Measurements from ENCODE around the gene YTHDF2. TPM values are rescaled to one million over a fixed set of nuclear protein-coding genes. Genes with fewer than 3 reads are reported as not detected.
"Not testable (repeated sequence)": the region's sequence is repeated elsewhere in the genome, so short reads cannot be mapped to it uniquely, and the experiment has no call there.

The YTHDF2 gene
- 10 to 100 TPM; 35.6 to 50.6 (median 47.0) TPM for total RNA-seq

DNA sequence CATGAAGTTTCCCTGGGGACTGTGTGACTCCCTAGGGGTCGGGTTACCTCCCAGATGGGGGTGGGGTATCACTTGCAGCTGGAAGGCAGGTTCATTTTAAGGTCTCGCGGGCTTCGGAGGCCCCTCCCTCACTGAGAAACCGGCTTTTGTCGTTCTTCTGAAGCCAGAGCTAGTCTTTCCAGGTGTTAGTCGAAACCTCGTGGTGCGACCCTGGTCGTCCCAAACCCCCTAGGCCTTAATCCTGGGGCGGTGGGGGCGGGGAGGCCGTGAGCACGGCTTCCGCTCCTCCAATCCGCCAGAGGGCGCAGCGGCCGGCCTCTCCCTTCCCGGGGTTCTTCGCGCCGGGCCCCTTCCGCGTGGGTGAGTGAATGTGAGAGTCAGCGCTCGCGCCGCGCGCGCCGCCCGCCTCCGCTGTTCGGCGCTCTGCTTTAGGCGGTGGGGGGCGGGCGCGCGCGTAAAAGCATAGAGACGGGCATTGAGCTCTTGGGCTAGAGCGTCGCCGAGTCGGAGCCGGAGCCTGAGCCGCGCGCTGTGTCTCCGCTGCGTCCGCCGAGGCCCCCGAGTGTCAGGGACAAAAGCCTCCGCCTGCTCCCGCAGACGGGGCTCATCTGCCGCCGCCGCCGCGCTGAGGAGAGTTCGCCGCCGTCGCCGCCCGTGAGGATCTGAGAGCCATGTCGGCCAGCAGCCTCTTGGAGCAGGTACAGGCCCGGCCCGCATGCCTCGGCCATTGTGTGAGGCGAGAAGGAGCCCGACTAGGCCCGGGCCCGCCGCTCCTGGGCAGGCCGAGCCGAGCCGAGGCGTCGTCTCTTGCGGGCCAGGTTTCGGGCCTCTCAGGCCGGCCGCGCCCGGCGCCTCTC lies at the start of gene YTHDF2:
Gene YTHDF2 (plus strand): TSS at position 491 of the 857 bp plus-strand sequence. CDS start 181 bp downstream, at position 672.
- in situ Hi-C loops (cut with MboI; ENCODE audit: low sequenced_read_pairs in 4 of 4), result loop anchor here in 1 of 4 donors (10.0 kb wide), 1 partner anchor 92 kb away; the partner anchor contains the start of genes RNU11 and TAF12
- intact Hi-C loops (cut with DNase I; ENCODE audit: low total_unique reads), result loop anchor here (1.0 to 5.0 kb wide), 5 partner anchors 68 to 446 kb away; partner anchors contain the start of genes GMEB1, TAF12 and TRNAU1AP
- ATAC-seq (peak; percentile 91 to 95), DNase-seq (peak; percentile 92 to 96)
- peak within 1 kb of the TSS; percentile 90 to 97 (median 96) for H3K27ac ChIP-seq
- H3K4me1 ChIP-seq, result peaks cover 35 to 42% of the 10 kb centered on the region in 2 donors
- H3K9me3 ChIP-seq, result no peaks in the 10 kb centered on the region
- H3K27me3 ChIP-seq, result no peaks in the 10 kb centered on the region
- peak; percentile 94 to 95 for TF ChIP-seq POLR2A (IDR thresholded peaks at IDR 0.05)
- TF ChIP-seq, protein P1, sequence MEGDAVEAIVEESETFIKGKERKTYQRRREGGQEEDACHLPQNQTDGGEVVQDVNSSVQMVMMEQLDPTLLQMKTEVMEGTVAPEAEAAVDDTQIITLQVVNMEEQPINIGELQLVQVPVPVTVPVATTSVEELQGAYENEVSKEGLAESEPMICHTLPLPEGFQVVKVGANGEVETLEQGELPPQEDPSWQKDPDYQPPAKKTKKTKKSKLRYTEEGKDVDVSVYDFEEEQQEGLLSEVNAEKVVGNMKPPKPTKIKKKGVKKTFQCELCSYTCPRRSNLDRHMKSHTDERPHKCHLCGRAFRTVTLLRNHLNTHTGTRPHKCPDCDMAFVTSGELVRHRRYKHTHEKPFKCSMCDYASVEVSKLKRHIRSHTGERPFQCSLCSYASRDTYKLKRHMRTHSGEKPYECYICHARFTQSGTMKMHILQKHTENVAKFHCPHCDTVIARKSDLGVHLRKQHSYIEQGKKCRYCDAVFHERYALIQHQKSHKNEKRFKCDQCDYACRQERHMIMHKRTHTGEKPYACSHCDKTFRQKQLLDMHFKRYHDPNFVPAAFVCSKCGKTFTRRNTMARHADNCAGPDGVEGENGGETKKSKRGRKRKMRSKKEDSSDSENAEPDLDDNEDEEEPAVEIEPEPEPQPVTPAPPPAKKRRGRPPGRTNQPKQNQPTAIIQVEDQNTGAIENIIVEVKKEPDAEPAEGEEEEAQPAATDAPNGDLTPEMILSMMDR (IDR thresholded peaks at IDR 0.05 in 4 of 5, conservative IDR thresholded peaks at IDR 0.05 in 1 of 5), result peak; percentile 95 to 97 (median 96)
- H3K4me3 ChIP-seq, result peak within 1 kb of the TSS; percentile 82 to 94 (median 90)
- H3K36me3 ChIP-seq, result peaks cover 0 to 33% of the 10 kb centered on the region in 2 donors

DNA sequence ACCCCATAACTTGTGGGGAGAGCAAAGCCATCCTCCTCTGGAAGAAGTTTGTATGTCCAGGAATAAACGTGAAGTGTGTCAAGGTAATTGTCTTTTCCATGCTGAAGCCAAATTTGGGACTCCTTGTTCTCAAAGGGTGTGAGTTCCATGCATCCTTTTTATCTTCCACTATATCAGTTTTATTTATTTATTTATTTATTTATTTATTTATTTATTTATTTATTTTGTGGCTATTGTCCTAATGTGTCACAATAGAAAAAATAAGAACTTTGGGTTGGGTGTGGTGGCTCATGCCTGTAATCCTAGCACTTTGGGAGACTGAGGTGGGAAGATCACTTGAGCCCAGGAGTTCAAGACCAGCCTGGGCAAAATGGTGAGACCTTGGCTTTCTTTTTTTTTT lies 45.1 kb upstream of the YTHDF2 start:
- in situ Hi-C loops (cut with MboI; ENCODE audit: low sequenced_read_pairs in 4 of 4); DNase-seq; H3K9me3 ChIP-seq; H3K4me1 ChIP-seq; intact Hi-C loops (cut with DNase I; ENCODE audit: low total_unique reads); H3K4me3 ChIP-seq; ATAC-seq; H3K27me3 ChIP-seq; H3K27ac ChIP-seq: not testable (repeated sequence)
- peaks cover 0 to 23% of the 10 kb centered on the region in 2 donors for H3K36me3 ChIP-seq

DNA sequence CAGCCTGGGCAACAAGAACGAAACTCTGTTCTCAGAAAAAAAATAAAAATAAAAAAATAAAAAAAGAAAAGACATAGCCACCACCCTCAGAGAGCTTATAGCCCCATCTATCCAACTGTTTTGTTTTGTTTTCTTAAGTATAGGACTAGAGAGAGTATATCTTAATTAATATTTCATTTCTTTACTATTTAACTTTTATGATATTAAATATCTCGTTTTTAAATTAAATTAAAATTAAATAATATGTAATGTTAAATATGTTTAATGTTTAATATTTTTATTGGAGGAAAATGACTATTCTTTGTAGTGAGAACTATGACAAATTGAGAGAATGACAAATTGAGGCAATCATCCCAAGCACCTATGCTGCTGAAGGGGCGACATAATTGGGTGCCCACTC lies 33.1 kb upstream of the YTHDF2 start:
- Histone ChIP-seq H3K9me3 (no peaks in the 10 kb centered on the region), H3K4me1 (no peaks in the 10 kb centered on the region), H3K27me3 (no peaks in the 10 kb centered on the region), H3K27ac (no peak overlapping the region), H3K4me3 (no peak overlapping the region), H3K36me3 (peaks cover 0 to 59% of the 10 kb centered on the region in 2 donors)
- in situ Hi-C loops (cut with MboI; ENCODE audit: low sequenced_read_pairs in 4 of 4), result no loop called here
- intact Hi-C loops (cut with DNase I; ENCODE audit: low total_unique reads), result no loop called here
- DNase-seq (no peak), ATAC-seq (no peak)
- TF ChIP-seq, protein P1 (IDR thresholded peaks at IDR 0.05 in 4 of 5, conservative IDR thresholded peaks at IDR 0.05 in 1 of 5), result no peak
- no peak for TF ChIP-seq POLR2A (IDR thresholded peaks at IDR 0.05)

DNA sequence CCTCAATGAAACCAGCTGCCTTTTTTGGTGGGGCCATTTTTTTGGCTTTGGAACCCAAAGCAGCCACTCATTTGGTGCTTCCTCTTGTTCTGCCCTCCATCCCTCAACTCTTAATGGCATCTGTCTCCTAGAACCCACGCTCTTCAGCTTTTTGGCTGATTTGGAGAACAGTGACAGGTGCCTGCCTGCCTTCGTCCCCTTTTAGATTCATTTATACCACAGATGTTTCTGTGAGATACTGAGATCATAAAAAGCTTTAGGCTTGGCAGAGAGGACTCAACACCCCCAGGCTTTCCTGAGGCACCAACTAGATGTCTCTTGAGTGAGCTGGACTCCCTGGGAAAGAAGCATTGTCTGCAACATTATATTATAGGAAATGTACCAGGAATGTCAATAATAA lies 20.4 kb upstream of the YTHDF2 start:
- ATAC-seq (no peak), DNase-seq (no peak)
- Histone ChIP-seq H3K9me3 (no peaks in the 10 kb centered on the region), H3K4me1 (peaks cover 0 to 3% of the 10 kb centered on the region in 2 donors), H3K4me3 (no peak overlapping the region), H3K27ac (no peak overlapping the region), H3K27me3 (no peaks in the 10 kb centered on the region), H3K36me3 (peaks cover 0 to 28% of the 10 kb centered on the region in 2 donors)
- intact Hi-C loops (cut with DNase I; ENCODE audit: low total_unique reads) (no loop called here), in situ Hi-C loops (cut with MboI; ENCODE audit: low sequenced_read_pairs in 4 of 4) (no loop called here)
- TF ChIP-seq POLR2A (IDR thresholded peaks at IDR 0.05), result no peak
- TF ChIP-seq, protein P1 (IDR thresholded peaks at IDR 0.05 in 4 of 5, conservative IDR thresholded peaks at IDR 0.05 in 1 of 5), result no peak

DNA sequence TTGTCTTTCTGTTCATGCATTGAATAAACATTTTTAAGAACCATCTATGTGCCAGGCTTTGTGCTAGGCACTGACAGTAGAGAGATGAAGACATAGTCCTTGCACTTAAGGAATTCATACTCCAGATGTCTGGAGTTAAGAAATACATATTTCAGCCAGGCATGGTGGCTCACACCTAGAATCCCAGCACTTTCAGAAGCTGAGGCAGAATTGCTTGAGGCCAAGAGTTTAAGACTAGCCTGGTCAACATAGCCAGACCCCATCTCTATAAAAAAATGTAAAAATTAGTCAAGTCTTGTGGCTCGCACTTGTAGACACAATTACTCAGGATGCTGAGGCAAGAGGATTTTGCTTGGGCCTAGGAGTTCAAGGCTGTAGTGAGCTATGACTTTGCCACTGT lies 18.6 kb upstream of the YTHDF2 start:
- H3K36me3 ChIP-seq, result peaks cover 0 to 15% of the 10 kb centered on the region in 2 donors
- intact Hi-C loops (cut with DNase I; ENCODE audit: low total_unique reads) (no loop called here), in situ Hi-C loops (cut with MboI; ENCODE audit: low sequenced_read_pairs in 4 of 4) (no loop called here)
- peak overlapping the region in 1 of 4 donors; percentile 62 for H3K27ac ChIP-seq
- no peak for DNase-seq
- no peaks in the 10 kb centered on the region for H3K27me3 ChIP-seq
- no peak for TF ChIP-seq POLR2A (IDR thresholded peaks at IDR 0.05)
- TF ChIP-seq, protein P1 (IDR thresholded peaks at IDR 0.05 in 4 of 5, conservative IDR thresholded peaks at IDR 0.05 in 1 of 5), result no peak
- ATAC-seq, result no peak
- H3K4me3 ChIP-seq, result no peak overlapping the region
- H3K9me3 ChIP-seq, result no peaks in the 10 kb centered on the region
- H3K4me1 ChIP-seq, result peaks cover 0 to 3% of the 10 kb centered on the region in 2 donors

Measured in gastrocnemius medialis (tissue), 4 donors.